Measurements from ENCODE around the gene SLTM. TPM values are rescaled to one million over a fixed set of nuclear protein-coding genes. Genes with fewer than 3 reads are reported as not detected.
"Not testable (repeated sequence)": the region's sequence is repeated elsewhere in the genome, so short reads cannot be mapped to it uniquely, and the experiment has no call there.

The SLTM gene
- total RNA-seq, 1 experiment from 2014 or later: 70.5 TPM

DNA sequence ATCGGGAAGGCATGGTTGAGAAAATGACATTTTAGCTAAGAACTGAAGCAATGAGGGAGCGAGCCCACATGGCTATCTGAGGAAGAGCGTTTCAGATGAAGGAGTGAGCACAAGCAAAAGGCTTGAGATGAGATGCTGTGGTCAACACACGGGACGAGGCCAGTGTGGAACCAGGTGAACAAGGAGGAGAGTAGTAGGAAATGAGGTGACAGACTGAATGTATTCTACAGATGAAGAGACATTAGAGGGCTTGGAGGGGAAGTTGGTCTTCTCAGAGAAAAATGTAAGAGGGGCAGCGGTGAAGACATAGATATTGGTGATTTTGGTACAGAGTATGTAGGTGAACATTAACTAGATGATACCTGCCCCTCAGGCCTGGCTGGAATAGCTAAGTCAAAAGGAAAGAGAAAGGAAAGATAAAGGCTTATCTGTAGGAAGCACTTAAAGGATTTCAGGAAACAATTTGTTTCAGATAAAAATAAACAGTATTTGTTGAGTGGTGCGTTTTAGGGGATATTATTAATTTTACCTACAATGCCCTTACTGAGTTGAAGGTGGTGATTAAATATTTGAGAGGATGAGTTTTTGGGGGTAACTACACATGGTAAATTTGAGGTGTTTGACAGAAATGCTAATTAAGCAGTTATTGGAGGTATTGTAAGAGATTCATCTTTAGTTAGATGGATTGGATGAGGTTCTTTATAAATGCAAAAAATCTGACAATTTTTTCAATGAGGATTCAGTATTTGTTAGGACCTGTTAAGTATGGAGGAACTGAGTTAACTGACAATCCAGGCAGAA is 57.0 kb downstream of the SLTM start:
- DNase-seq (ENCODE audit: low read depth): no peak

GRCh38 chr15:58875343-58875742 is 58.1 kb downstream of the SLTM start:
- no peak for DNase-seq (ENCODE audit: low read depth)

DNA sequence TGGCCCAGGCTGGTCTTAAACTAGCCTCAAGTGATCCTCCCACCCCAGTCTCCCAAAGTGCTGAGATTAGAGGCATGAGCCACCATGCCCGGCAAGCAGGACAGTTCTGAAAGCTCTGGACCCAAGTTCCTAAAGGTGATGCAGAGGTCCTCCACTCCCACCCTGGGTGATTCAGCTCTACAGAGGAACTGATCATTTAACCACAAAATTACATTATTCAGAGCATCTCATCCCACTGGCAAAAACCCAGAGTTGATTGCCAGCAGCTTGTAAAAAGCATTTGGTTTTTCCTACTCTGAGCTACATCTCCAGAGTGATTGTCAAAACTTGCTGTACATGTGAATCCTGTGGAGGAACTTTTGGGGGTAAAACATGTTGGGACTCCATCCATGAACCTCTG is 60.2 kb downstream of the SLTM start:
- DNase-seq (ENCODE audit: low read depth): peak; percentile 66

GRCh38 chr15:58870451-58870850 is 63.0 kb downstream of the SLTM start:
- DNase-seq (ENCODE audit: low read depth): no peak

DNA sequence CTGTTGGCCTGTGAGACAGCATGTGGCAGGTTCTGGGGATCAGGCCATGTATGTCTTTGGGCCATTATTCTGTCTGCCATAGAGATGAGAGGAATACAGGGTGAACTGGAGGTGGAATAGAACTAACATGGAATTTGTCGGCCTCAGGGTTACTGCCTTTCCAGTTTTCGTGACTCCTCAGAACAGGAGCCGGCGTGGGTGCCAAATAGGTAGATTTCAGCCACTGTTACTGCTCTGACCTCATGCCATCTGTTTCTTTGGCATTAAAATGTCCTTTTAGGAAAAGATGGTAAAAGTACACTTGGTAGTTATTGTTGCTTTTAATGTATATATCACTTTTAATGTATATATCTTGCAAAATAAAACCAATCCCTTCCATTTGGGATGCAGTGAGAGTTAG is 65.6 kb downstream of the SLTM start:
- no peak for DNase-seq (ENCODE audit: low read depth)

GRCh38 chr15:58865425-58865880 is 68.0 kb downstream of the SLTM start:
- no peak for DNase-seq (ENCODE audit: low read depth)

- DNase-seq (ENCODE audit: low read depth): no peak
These were observed 68.7 kb downstream of the SLTM start for GRCh38 chr15:58864602-58865424.

DNA sequence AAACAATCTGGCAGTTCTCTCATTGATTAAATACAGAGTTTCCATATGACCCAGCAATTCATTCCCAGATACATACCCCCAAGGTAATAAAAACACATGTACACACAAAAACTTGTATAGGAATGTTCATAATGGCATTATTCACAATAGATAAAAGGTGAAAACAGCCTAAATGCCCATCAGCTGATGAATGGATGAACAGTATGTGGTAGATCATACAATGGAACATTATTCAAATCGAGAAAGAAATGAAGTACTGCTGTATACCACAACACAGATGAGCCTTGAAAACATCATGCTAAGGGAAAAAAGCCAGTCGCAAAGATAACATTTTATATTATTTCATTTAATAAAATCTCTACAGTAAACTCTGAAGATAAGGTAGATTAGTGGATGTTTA is 71.2 kb downstream of the SLTM start:
- no peak for DNase-seq (ENCODE audit: low read depth)

- not testable (repeated sequence) for DNase-seq (ENCODE audit: low read depth)
These were observed 76.9 kb downstream of the SLTM start for GRCh38 chr15:58856621-58857020.

DNA sequence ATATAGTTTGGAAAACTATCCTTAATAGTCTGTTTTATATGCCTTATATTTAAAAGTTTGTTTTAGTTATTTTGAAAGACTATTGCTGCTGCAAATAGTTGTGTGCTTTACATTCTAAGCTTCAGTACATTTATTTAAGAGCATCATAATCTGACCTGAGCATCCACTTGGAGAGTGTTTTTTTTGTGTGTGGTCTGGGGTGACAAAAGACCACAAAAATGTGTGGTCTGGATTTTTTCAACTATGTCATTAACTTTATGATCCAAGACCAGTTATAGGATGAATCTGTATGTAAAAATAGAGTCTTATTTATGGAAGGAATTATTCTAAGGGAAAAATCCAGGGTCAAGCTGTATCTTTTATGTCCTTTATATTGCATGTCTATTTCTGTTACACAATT is 77.4 kb downstream of the SLTM start:
- DNase-seq (ENCODE audit: low read depth): peak; percentile 16

DNA sequence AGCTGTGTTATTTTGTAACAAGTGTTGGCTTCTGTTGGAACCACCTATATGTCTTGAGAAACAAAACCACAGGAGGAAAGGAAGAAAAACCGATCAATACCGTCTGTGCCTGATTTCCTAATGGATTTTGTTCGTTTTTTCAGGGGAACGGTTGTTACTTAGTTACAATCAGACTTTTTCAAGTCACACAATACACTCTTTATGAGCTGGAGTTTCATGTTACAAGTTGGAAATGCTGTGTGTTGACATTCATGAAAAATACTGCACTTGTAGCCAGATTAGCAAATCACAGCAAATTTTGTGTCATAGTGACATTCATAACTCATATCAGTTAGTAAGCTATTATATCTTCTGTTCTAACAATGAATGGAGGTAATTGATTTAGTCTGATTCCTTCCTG is 78.9 kb downstream of the SLTM start:
- no peak for DNase-seq (ENCODE audit: low read depth)

DNA sequence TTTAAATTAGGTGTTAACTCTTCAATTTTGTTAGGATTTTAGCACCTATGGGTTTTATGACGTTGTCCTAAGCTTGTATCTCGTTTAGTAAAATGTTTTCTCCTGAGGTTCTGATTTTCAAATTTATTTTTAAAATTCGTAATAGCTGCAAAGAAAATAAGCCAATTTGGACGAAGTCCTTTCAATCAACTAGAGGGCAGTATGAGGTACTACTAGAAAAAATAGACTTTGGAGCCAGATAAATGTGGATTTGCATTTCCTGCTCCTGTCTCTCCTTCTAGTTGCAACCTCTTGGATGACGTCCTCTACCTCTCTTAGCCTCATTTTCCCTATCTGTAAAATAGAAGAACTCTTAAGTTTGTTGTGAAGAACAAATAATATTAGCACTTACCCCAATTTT is 81.1 kb downstream of the SLTM start:
- DNase-seq (ENCODE audit: low read depth): no peak

DNA sequence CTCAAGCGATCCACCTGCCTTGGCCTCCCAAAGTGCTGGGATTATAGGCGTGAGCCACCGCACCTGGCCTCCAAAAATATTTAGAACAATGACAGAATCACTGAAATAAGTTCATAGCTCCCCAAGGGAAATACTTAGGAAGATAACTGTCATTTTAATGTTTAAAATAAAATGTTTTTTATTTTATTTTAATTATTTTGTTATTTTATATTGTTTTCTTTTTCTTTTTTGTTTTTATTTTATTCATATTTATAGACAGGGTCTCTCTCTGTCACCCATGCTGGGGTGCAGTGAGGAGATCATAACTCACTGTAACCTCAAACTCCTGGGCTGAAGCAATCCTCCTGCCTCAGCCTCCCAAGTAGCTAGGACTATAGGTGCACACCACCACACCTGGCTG is 82.3 kb downstream of the SLTM start:
- not testable (repeated sequence) for DNase-seq (ENCODE audit: low read depth)

DNA sequence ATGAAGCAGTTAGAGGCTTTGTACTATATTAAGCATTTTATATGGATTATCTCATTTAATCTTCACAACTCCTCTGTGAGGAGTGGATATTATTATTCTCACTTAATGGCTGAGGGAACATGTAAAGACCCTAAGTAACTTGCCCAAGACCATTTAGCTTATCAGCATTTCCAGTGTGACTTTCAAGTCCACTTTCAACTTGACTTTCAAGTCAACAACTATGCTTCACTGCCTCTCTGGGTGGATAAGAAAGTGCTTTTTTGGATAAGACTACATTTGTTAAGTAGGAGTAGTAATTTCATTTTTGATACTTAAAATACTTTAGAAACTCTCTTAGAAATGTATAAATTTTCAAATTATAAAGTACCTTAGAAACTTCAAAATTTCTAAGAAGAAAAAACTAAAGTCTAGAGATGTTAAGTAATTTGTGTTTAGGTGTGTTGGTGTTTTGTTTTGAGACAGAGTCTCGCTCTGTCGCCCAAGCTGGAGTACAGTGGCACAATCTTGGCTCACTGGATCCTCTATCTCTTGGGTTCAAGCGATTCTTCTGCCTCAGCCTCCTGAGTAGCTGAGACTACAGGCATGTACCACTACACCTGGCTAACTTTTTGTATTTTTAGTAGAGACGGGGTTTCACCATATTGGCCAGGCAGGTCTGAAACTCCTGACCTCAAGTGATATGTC is 90.6 kb downstream of the SLTM start:
- no peak for DNase-seq (ENCODE audit: low read depth)

DNA sequence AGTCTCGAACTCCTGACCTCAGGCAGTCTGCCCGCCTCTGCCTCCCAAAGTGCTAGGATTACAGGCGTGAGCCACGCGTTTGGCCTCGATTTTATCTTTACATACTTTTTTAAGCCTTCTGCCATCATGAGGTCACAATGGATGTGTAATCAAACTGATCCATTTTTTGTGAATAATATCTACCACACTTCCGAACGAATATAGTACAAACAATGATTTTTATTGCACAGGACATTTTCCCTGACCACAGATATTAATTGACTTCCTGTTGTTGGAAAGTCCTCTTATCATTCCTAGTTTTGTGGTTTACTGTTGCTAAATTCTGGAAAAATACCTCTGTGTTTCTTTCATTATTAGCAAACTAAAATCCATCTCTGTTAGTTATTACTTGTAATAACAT is 93.4 kb downstream of the SLTM start:
- no peak for DNase-seq (ENCODE audit: low read depth)

DNA sequence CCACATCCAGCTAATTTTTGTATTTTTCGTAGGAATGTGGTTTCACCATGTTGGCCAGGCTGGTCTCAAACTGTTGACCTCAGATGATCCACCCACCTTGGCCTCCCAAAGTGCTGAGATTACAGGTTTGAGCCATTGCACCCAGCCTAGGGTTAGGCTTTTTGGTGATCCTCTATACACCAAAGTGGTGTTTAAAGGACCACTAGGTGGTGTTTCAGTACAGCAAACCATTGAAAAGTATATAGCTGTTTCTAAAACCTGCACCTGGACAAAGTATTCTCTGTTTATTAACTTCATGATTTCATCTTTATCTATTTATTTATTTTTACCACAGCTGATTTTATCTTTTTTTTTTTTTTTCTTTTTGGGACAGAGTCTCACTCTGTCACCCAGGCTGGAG is 94.0 kb downstream of the SLTM start:
- peak; percentile 6 for DNase-seq (ENCODE audit: low read depth)

DNA sequence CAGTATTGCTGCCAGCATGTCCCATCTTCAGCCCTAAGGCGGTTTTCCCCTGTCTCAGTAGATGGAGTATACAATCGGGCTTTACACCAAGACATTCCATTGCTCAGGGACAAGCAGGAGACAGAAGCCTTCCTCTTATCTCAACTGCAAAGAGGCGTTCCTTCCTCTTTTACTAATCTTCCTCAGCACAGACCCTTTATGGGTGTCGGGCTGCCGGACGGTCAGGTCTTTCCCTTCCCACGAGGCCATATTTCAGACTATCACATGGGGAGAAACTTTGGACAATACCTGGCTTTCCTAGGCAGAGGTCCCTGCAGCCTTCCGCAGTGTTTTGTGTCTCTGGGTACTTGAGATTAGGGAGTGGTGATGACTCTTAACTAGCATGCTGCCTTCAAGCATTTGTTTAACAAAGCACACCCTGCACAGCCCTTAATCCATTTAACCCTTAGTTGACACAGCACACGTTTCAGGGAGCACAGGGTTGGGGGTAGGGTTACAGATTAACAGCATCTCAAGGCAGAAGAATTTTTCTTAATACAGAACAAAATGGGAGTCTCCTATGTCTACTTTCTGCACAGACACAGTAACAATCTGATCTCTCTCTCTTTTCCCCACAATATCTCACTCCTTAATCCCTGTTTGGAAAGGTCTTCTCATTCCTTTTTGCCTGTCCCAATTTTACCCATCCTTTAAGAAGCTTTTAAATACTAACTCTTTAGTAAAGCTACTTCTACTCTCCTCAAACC is 99.6 kb downstream of the SLTM start:
- DNase-seq (ENCODE audit: low read depth): not testable (repeated sequence)

- DNase-seq (ENCODE audit: low read depth): no peak
These were observed 102.9 kb downstream of the SLTM start for GRCh38 chr15:58830556-58830955.

All from RPMI7951 (cell line).